HG02870 (cell line): ENCODE results near the gene GNB1L.
"Not testable (repeated sequence)": the region's sequence is repeated elsewhere in the genome, so short reads cannot be mapped to it uniquely, and the experiment has no call there.

Source experiments
- ATAC-seq: cut with Tn5 transposase; IDR thresholded peaks from one replicate; pipeline ENCODE4 v1.9.1; 2021; ENCODE audit warnings: mild to moderate bottlenecking, moderate library complexity; ENCODE audit not compliant: unreplicated experiment

Gene GNB1L

GRCh38 chr22:19799322-19800190 is 55.1 kb downstream of the GNB1L start:
- ATAC-seq = no peak

- no peak for ATAC-seq
Observed at GRCh38 chr22:19798891-19799293, 55.8 kb downstream of the GNB1L start.

GRCh38 chr22:19798003-19798665 is 56.5 kb downstream of the GNB1L start:
- no peak for ATAC-seq

GRCh38 chr22:19797086-19798002 is 57.3 kb downstream of the GNB1L start:
- ATAC-seq = no peak

GRCh38 chr22:19796160-19796559 is 58.5 kb downstream of the GNB1L start:
- no peak for ATAC-seq

GRCh38 chr22:19795617-19796008 is 59.1 kb downstream of the GNB1L start:
- no peak for ATAC-seq

GRCh38 chr22:19793661-19794310 is 60.9 kb downstream of the GNB1L start:
- ATAC-seq = no peak

- no peak for ATAC-seq
Observed at GRCh38 chr22:19793161-19793560, 61.5 kb downstream of the GNB1L start.

- not testable (repeated sequence) for ATAC-seq
Observed at GRCh38 chr22:19792383-19792896, 62.2 kb downstream of the GNB1L start.

GRCh38 chr22:19791894-19792293 is 62.8 kb downstream of the GNB1L start:
- ATAC-seq = no peak

GRCh38 chr22:19791243-19791642 is 63.4 kb downstream of the GNB1L start:
- ATAC-seq = no peak

GRCh38 chr22:19789828-19790227 is 64.8 kb downstream of the GNB1L start:
- ATAC-seq = no peak

GRCh38 chr22:19789406-19789805 is 65.3 kb downstream of the GNB1L start:
- no peak for ATAC-seq

GRCh38 chr22:19788661-19789225 is 65.9 kb downstream of the GNB1L start:
- no peak for ATAC-seq

- ATAC-seq = no peak
Observed at GRCh38 chr22:19787849-19788141, 66.9 kb downstream of the GNB1L start.

- ATAC-seq = no peak
Observed at GRCh38 chr22:19786959-19787848, 67.5 kb downstream of the GNB1L start.

GRCh38 chr22:19786264-19786585 is 68.4 kb downstream of the GNB1L start:
- no peak for ATAC-seq

GRCh38 chr22:19785461-19786263 is 69.0 kb downstream of the GNB1L start:
- ATAC-seq = no peak
